SK-N-SH (cell line): ENCODE measurements around the gene COL9A3. TPM values are rescaled to one million over a fixed set of nuclear protein-coding genes. Genes with fewer than 3 reads are reported as not detected.

Source experiments
- CTCF ChIA-PET: fragments of 300-600, 350-600 bp; formaldehyde crosslinking; extraction: SDS; loops from one replicate; lab custom pipeline; 2021; lab: Yijun Ruan, JAX
- POLR2A ChIA-PET: fragments of 350-600 bp; sonication (Branson Sonifier 250); formaldehyde crosslinking; extraction: SDS; loops from one replicate; lab custom pipeline; 2020; ENCODE audit warnings: antibody characterized with exemption, inconsistent platforms; lab: Yijun Ruan, JAX
- DNase-seq: peaks from one replicate; pipeline ENCODE4 v3.0.0; 2012
- H2AFZ ChIP-seq: fragments of 200-600 bp; sonication (generic); 2 replicates; pipeline ENCODE4 v1.8.1; 2016; ENCODE audit warnings: antibody characterized with exemption, mild to moderate bottlenecking, low read depth
- H3F3A ChIP-seq: fragments of 200-600 bp; sonication (generic); replicated peaks from 2 replicates; pipeline ENCODE3; 2016; ENCODE audit warnings: antibody characterized with exemption, mild to moderate bottlenecking; ENCODE audit not compliant: insufficient read depth
- H3K27ac ChIP-seq, 2 experiments: fragments of 200-500 bp in 1 of 2; fragments of 200-600 bp in 1 of 2; sonication (Bioruptor generic) in 1 of 2; sonication (generic), shearing (Covaris generic) in 1 of 2; 2 replicates each; pipeline versions ENCODE4 v1.5.1 to v1.6.1; 2014 to 2016; ENCODE audit warnings: low read depth in 2 of 2, inconsistent platforms in 1 of 2, low read length in 1 of 2, mild to moderate bottlenecking in 1 of 2, mixed read lengths in 1 of 2
- H3K27me3 ChIP-seq: fragments of 200-600 bp; sonication (generic), shearing (Covaris generic); 2 replicates; pipeline ENCODE4 v1.6.1; 2016; ENCODE audit warnings: mixed run types; ENCODE audit not compliant: insufficient read depth
- H3K36me3 ChIP-seq, 2 experiments: fragments of 200-500 bp in 1 of 2; fragments of 200-600 bp in 1 of 2; sonication (Bioruptor generic) in 1 of 2; sonication (generic) in 1 of 2; replicated peaks in 1 of 2; 2 replicates each; pipeline versions ENCODE3 to v1.5.1; 2014 to 2016; ENCODE audit warnings: low read length in 1 of 2, mild to moderate bottlenecking in 1 of 2; ENCODE audit not compliant: insufficient read depth in 2 of 2, control insufficient read depth in 1 of 2
- H3K4me1 ChIP-seq, 2 experiments: fragments of 200-500 bp in 1 of 2; fragments of 200-600 bp in 1 of 2; sonication (Bioruptor generic) in 1 of 2; sonication (generic), shearing (Covaris generic) in 1 of 2; 2 replicates each; pipeline versions ENCODE4 v1.5.1 to v1.6.1; 2014 to 2016; ENCODE audit warnings: low read depth in 1 of 2, low read length in 1 of 2, mixed run types in 1 of 2; ENCODE audit not compliant: insufficient read depth in 2 of 2, control insufficient read depth in 1 of 2
- H3K4me2 ChIP-seq: fragments of 200-600 bp; sonication (generic), shearing (Covaris generic); 2 replicates; pipeline ENCODE4 v1.6.1; 2017; ENCODE audit warnings: mixed run types
- H3K4me3 ChIP-seq, 2 experiments: fragments of 200-500 bp in 1 of 2; fragments of 200-600 bp in 1 of 2; sonication (Bioruptor generic) in 1 of 2; sonication (generic), shearing (Covaris generic) in 1 of 2; 2 replicates each; pipeline versions ENCODE4 v1.5.1 to v1.8.1; 2014 to 2016; ENCODE audit warnings: low read depth in 2 of 2, inconsistent platforms in 1 of 2, low read length in 1 of 2, mild to moderate bottlenecking in 1 of 2, mixed read lengths in 1 of 2, moderate library complexity in 1 of 2
- H3K79me2 ChIP-seq: fragments of 200-600 bp; sonication (generic); 2 replicates; pipeline ENCODE4 v1.8.1; 2017; ENCODE audit warnings: mild to moderate bottlenecking; ENCODE audit not compliant: insufficient read depth
- H3K9ac ChIP-seq: fragments of 200-600 bp; sonication (generic); 2 replicates; pipeline ENCODE4 v1.6.1; 2017; ENCODE audit warnings: mixed run types
- H3K9me2 ChIP-seq: fragments of 200-600 bp; sonication (generic); 2 replicates; pipeline ENCODE4 v1.6.1; 2017; ENCODE audit warnings: mixed run types
- H3K9me3 ChIP-seq: fragments of 200-600 bp; sonication (generic); 2 replicates; pipeline ENCODE4 v1.6.1; 2017; ENCODE audit warnings: mixed run types, mild to moderate bottlenecking, moderate library complexity
- H4K20me1 ChIP-seq: fragments of 200-600 bp; sonication (generic); 2 replicates; pipeline ENCODE4 v1.6.1; 2017; ENCODE audit warnings: mild to moderate bottlenecking, mixed run types; ENCODE audit not compliant: insufficient read depth
- CHD2 ChIP-seq: fragments of 150-350 bp; IDR thresholded peaks from 2 replicates; pipeline ENCODE4 v1.6.1; 2018; ENCODE audit warnings: low read length; ENCODE audit not compliant: partially characterized antibody
- ELF1 ChIP-seq: IDR thresholded peaks from 2 replicates; pipeline ENCODE4 v1.4.0; 2012
- FOXM1 ChIP-seq: IDR thresholded peaks from 2 replicates; pipeline ENCODE4 v1.4.0; 2012; ENCODE audit warnings: low read depth, mild to moderate bottlenecking
- IRF3 ChIP-seq: fragments of 150-350 bp; IDR thresholded peaks from 2 replicates; pipeline ENCODE4 v1.6.1; 2016; ENCODE audit warnings: mild to moderate bottlenecking, low read depth, low read length
- JUND ChIP-seq: IDR thresholded peaks from 2 replicates; pipeline ENCODE4 v1.4.0; 2012
- MXI1 ChIP-seq: IDR thresholded peaks from 2 replicates; pipeline ENCODE4 v1.6.1; 2012; ENCODE audit warnings: mild to moderate bottlenecking, low read depth, low read length, improper control_type of control experiment
- NFIC ChIP-seq: IDR thresholded peaks from 2 replicates; pipeline ENCODE4 v1.4.0; 2012; ENCODE audit warnings: borderline replicate concordance
- PBX3 ChIP-seq: IDR thresholded peaks from 2 replicates; pipeline ENCODE4; 2012
- POLR2AphosphoS5 ChIP-seq: IDR thresholded peaks from 2 replicates; pipeline ENCODE4 v1.6.1; 2012; ENCODE audit warnings: low read depth, low read length
- RAD21 ChIP-seq: IDR thresholded peaks from 2 replicates; pipeline ENCODE4 v1.6.1; 2012; ENCODE audit warnings: mild to moderate bottlenecking, low read length
- RCOR1 ChIP-seq: fragments of 150-350 bp; IDR thresholded peaks from 2 replicates; pipeline ENCODE4 v1.6.1; 2017; ENCODE audit warnings: antibody characterized with exemption, low read length
- REST ChIP-seq: IDR thresholded peaks from 2 replicates; pipeline ENCODE4 v1.6.1; 2012; ENCODE audit warnings: mild to moderate bottlenecking, low read depth, low read length, moderate library complexity
- USF1 ChIP-seq: IDR thresholded peaks from 2 replicates; pipeline ENCODE4 v1.4.0; 2012; ENCODE audit warnings: low read depth, borderline replicate concordance
- YY1 ChIP-seq: IDR thresholded peaks from 2 replicates; pipeline ENCODE4 v1.4.0; 2012; ENCODE audit warnings: low read depth, mild to moderate bottlenecking
- WGBS: methylation state at CpG from one replicate; pipeline ENCODE4 v1.1.6; 2017; ENCODE audit warnings: low lambda C conversion rate; 5-methylcytosine and 5-hydroxymethylcytosine counted together
- polyA plus RNA-seq, 3 experiments: library from polyadenylated mRNA; depleted of rRNA; stranded (reverse); fragments of >200 nt; gene quantifications; 2 replicates each; pipeline ENCODE4 v1.2.3, GENCODE V29; 2012

The COL9A3 gene
- polyA plus RNA-seq, 1 of the 3 experiments (the other 2 are of a cell fraction) = 2.5 TPM

GRCh38 chr20:62872184-62872847 is 55.5 kb downstream of the COL9A3 start (continued):
- TF ChIP-seq REST = no peak

GRCh38 chr20:62872862-62873261 is 56.0 kb downstream of the COL9A3 start:
- peaks cover 20% of the 10 kb centered on the region for H3F3A ChIP-seq
- POLR2A ChIA-PET = interaction anchor here (0.8 to 1.1 kb wide), 2 partner anchors 9 to 15 kb away, joined by 3 read pairs; no protein-coding TSS in a partner anchor
- no peak overlapping the region for H3K9ac ChIP-seq
- H4K20me1 ChIP-seq = no peaks in the 10 kb centered on the region
- H3K9me3 ChIP-seq = no peaks in the 10 kb centered on the region
- H3K36me3 ChIP-seq = peaks cover 0 to 1% of the 10 kb centered on the region in 2 experiments
- WGBS = 88% methylated on average over 6 of the region's 6 CpGs
- H3K9me2 ChIP-seq = no peaks in the 10 kb centered on the region
- no peak overlapping the region for H2AFZ ChIP-seq
- no peak overlapping the region for H3K4me2 ChIP-seq
- TF ChIP-seq RCOR1 = no peak
- TF ChIP-seq ELF1 = no peak
- no peak for TF ChIP-seq FOXM1
- TF ChIP-seq RAD21 = no peak
- TF ChIP-seq, all 33 proteins: peak for 0
- CTCF ChIA-PET = interaction anchor here (1.3 to 7.4 kb wide), 6 partner anchors 10 to 136 kb away, joined by 3 to 86 read pairs (median 26); partner anchors contain the start of gene TCFL5
- Histone ChIP-seq H3K27ac (no peak overlapping the region), H3K79me2 (no peaks in the 10 kb centered on the region), H3K4me1 (peaks cover 4 to 19% of the 10 kb centered on the region in 2 experiments; a peak in 3 of 4 replicates), H3K4me3 (no peak overlapping the region), H3K27me3 (no peaks in the 10 kb centered on the region)
- no peak for DNase-seq

GRCh38 chr20:62873280-62873679 is 56.4 kb downstream of the COL9A3 start:
- no peak overlapping the region for H3K9ac ChIP-seq
- H3K9me2 ChIP-seq = no peaks in the 10 kb centered on the region
- 68% methylated on average over 7 of the region's 7 CpGs for WGBS
- POLR2A ChIA-PET = interaction anchor here (0.8 to 1.1 kb wide), 2 partner anchors 9 to 14 kb away, joined by 3 read pairs; no protein-coding TSS in a partner anchor
- H3K9me3 ChIP-seq = no peaks in the 10 kb centered on the region
- no peak overlapping the region for H2AFZ ChIP-seq
- H3F3A ChIP-seq = peaks cover 24% of the 10 kb centered on the region
- H3K4me1 ChIP-seq = peaks cover 4 to 19% of the 10 kb centered on the region in 2 experiments; a peak in 3 of 4 replicates
- no peaks in the 10 kb centered on the region for H3K27me3 ChIP-seq
- H4K20me1 ChIP-seq = no peaks in the 10 kb centered on the region
- no peak overlapping the region for H3K4me3 ChIP-seq
- TF ChIP-seq NFIC (no peak), CHD2 (no peak), YY1 (no peak), IRF3 (no peak), MXI1 (no peak), PBX3 (no peak), FOXM1 (no peak), JUND (no peak), USF1 (no peak), ELF1 (no peak), POLR2AphosphoS5 (no peak)
- no peak overlapping the region for H3K27ac ChIP-seq
- CTCF ChIA-PET = interaction anchor here (1.0 to 7.4 kb wide), 9 partner anchors 11 to 170 kb away, joined by 3 to 86 read pairs (median 4); partner anchors contain the start of gene TCFL5
- H3K36me3 ChIP-seq = peaks cover 1 to 5% of the 10 kb centered on the region in 2 experiments
- no peak overlapping the region for H3K4me2 ChIP-seq
- no peaks in the 10 kb centered on the region for H3K79me2 ChIP-seq
- DNase-seq = no peak
